ENCODE results near the gene CHAF1B.
"Not testable (repeated sequence)": the region's sequence is repeated elsewhere in the genome, so short reads cannot be mapped to it uniquely, and the experiment has no call there.

CHAF1B gene

DNA sequence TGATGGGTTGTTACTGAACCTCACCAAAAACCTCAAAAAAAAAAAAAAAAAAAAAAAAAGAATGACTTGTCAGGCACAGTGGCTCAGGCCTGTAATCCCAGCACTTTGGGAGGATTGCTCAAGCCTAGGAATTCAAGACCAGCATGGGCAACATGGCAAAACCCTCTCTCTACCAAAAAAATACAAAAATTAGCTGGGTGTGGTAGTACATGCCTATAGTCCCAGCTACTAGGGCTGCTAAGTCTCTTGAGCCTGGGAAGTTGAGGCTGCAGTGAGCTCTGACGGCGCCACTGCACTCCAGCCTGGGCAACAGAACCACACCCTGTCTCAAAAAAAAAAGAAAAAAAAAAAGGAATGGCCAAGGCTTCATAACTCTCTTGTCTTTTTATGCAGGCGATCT, 11.1 kb downstream of the CHAF1B start:
- peaks cover 4% of the 10 kb centered on the region; the same call in 1 of the 2 replicates for H3K36me3 ChIP-seq (ENCODE audit: low read length)
- H3K27ac ChIP-seq (ENCODE audit: low read depth, low read length): no peak overlapping the region
- H3K27me3 ChIP-seq (ENCODE audit: low read length): no peaks in the 10 kb centered on the region

DNA sequence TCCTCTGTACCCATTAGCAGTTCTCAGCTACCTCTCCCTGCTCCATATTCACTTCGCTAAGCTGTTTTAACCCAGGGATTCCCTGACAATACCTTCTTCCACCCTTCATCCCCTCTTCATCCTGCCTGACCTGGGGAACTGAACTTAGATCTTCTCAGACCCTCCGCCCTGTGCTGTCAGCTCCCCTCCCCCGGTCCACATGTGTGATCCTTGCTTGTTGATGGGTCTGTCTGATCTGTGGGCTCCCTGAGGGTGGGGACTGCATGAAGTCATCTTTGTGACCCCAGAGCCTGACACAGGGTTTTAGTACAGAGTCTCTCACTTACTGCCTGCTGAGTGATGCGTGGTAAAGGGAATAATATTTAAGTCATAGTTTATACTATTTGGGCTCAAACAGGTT, 11.8 kb downstream of the CHAF1B start:
- Histone ChIP-seq H3K27ac (ENCODE audit: low read depth, low read length) (no peak overlapping the region), H3K9me2 (replicated peaks; ENCODE audit: insufficient read depth, low read length) (no peaks in the 10 kb centered on the region), H3F3A (ENCODE audit: insufficient read depth) (no peaks in the 10 kb centered on the region), H3K9me3 (ENCODE audit: insufficient read depth, low read length) (no peaks in the 10 kb centered on the region), H3K79me2 (ENCODE audit: insufficient read depth, low read length) (no peaks in the 10 kb centered on the region), H4K20me1 (ENCODE audit: low read depth, low read length) (no peaks in the 10 kb centered on the region), H3K27me3 (ENCODE audit: low read length) (no peaks in the 10 kb centered on the region), H3K9ac (ENCODE audit: low read length) (no peak overlapping the region), H3K4me3 (ENCODE audit: insufficient read depth, low read length, poor library complexity, severe bottlenecking) (no peak overlapping the region), H3K4me2 (ENCODE audit: low read depth, low read length, poor library complexity, severe bottlenecking) (no peak overlapping the region), H3K36me3 (ENCODE audit: low read length) (no peaks in the 10 kb centered on the region; the same call in 1 of the 2 replicates), H2AFZ (ENCODE audit: low read depth, low read length, severe bottlenecking) (no peak overlapping the region)
- TF ChIP-seq EZH2phosphoT487 (conservative IDR thresholded peaks at IDR 0.05; ENCODE audit: low read length): no peak
- TF ChIP-seq, protein P1, sequence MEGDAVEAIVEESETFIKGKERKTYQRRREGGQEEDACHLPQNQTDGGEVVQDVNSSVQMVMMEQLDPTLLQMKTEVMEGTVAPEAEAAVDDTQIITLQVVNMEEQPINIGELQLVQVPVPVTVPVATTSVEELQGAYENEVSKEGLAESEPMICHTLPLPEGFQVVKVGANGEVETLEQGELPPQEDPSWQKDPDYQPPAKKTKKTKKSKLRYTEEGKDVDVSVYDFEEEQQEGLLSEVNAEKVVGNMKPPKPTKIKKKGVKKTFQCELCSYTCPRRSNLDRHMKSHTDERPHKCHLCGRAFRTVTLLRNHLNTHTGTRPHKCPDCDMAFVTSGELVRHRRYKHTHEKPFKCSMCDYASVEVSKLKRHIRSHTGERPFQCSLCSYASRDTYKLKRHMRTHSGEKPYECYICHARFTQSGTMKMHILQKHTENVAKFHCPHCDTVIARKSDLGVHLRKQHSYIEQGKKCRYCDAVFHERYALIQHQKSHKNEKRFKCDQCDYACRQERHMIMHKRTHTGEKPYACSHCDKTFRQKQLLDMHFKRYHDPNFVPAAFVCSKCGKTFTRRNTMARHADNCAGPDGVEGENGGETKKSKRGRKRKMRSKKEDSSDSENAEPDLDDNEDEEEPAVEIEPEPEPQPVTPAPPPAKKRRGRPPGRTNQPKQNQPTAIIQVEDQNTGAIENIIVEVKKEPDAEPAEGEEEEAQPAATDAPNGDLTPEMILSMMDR (IDR thresholded peaks at IDR 0.05; ENCODE audit: insufficient read depth, low read length, poor library complexity, severe bottlenecking): no peak

More for the DNA sequence above, 11.1 kb downstream of the CHAF1B start:
- Histone ChIP-seq H3K9ac (ENCODE audit: low read length) (no peak overlapping the region), H3K79me2 (ENCODE audit: insufficient read depth, low read length) (no peaks in the 10 kb centered on the region), H4K20me1 (ENCODE audit: low read depth, low read length) (no peaks in the 10 kb centered on the region), H2AFZ (ENCODE audit: low read depth, low read length, severe bottlenecking) (no peak overlapping the region), H3K9me3 (ENCODE audit: insufficient read depth, low read length) (no peaks in the 10 kb centered on the region), H3K9me2 (replicated peaks; ENCODE audit: insufficient read depth, low read length) (no peaks in the 10 kb centered on the region), H3K4me2 (ENCODE audit: low read depth, low read length, poor library complexity, severe bottlenecking) (no peak overlapping the region), H3K4me3 (ENCODE audit: insufficient read depth, low read length, poor library complexity, severe bottlenecking) (no peak overlapping the region), H3F3A (ENCODE audit: insufficient read depth) (no peaks in the 10 kb centered on the region)
- TF ChIP-seq, protein P1 (IDR thresholded peaks at IDR 0.05; ENCODE audit: insufficient read depth, low read length, poor library complexity, severe bottlenecking): no peak
- TF ChIP-seq EZH2phosphoT487 (conservative IDR thresholded peaks at IDR 0.05; ENCODE audit: low read length): no peak

DNA sequence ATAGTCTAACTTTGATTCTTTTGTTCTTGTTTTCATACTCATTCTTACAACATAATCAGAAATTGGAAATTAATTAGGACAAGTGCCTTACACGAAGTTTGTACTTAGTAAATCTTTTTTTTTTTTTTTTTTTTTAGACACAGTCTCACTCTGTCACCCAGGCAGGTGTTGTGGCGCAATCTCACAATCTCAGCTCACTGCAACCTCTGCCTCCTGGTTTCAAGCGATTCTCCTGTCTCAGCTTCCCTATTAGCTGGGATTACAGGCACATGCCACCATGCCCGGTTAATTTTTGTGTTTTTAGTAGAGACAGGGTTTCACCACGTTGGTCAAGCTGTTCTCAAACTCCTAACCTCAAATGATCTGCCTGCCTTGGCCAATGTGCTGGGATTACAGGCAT, 12.4 kb downstream of the CHAF1B start:
- H3K9ac ChIP-seq (ENCODE audit: low read length): no peak overlapping the region
- H3K9me3 ChIP-seq (ENCODE audit: insufficient read depth, low read length): no peaks in the 10 kb centered on the region
- H3K27ac ChIP-seq (ENCODE audit: low read depth, low read length): no peak overlapping the region
- H3K27me3 ChIP-seq (ENCODE audit: low read length): no peaks in the 10 kb centered on the region
- peaks cover under 1% of the 10 kb centered on the region; the same call in 1 of the 2 replicates for H3K36me3 ChIP-seq (ENCODE audit: low read length)
- no peak overlapping the region for H3K4me2 ChIP-seq (ENCODE audit: low read depth, low read length, poor library complexity, severe bottlenecking)
- no peaks in the 10 kb centered on the region for H3K79me2 ChIP-seq (ENCODE audit: insufficient read depth, low read length)
- H3F3A ChIP-seq (ENCODE audit: insufficient read depth): no peaks in the 10 kb centered on the region
- no peaks in the 10 kb centered on the region for H3K9me2 ChIP-seq (replicated peaks; ENCODE audit: insufficient read depth, low read length)
- no peak overlapping the region for H2AFZ ChIP-seq (ENCODE audit: low read depth, low read length, severe bottlenecking)
- no peaks in the 10 kb centered on the region for H4K20me1 ChIP-seq (ENCODE audit: low read depth, low read length)
- TF ChIP-seq, protein P1 (IDR thresholded peaks at IDR 0.05; ENCODE audit: insufficient read depth, low read length, poor library complexity, severe bottlenecking): no peak
- no peak for TF ChIP-seq EZH2phosphoT487 (conservative IDR thresholded peaks at IDR 0.05; ENCODE audit: low read length)
- H3K4me3 ChIP-seq (ENCODE audit: insufficient read depth, low read length, poor library complexity, severe bottlenecking): no peak overlapping the region

DNA sequence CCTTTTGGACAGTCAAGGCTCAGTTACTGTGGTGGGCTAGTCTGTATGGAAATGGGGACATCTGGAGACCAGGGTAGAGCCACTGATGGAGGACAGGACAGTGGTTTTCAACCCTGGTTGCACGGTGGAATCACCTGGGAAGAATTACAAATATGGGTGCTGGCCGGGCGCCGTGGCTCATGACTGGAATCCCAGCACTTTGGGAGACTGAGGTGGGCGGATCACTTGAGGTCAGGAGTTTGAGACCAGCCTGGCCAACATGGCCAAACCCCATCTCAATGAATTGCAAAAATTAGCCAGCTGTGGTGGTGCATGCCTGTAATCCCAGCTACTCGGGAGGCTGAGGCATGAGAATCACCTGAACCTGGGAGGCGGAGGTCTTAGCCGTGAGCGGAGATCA, 14.5 kb downstream of the CHAF1B start:
- not testable (repeated sequence) for H3K9me2 ChIP-seq (replicated peaks; ENCODE audit: insufficient read depth, low read length); H3F3A ChIP-seq (ENCODE audit: insufficient read depth); H3K27ac ChIP-seq (ENCODE audit: low read depth, low read length); H3K27me3 ChIP-seq (ENCODE audit: low read length); H3K36me3 ChIP-seq (ENCODE audit: low read length); H3K9me3 ChIP-seq (ENCODE audit: insufficient read depth, low read length); H2AFZ ChIP-seq (ENCODE audit: low read depth, low read length, severe bottlenecking); H3K9ac ChIP-seq (ENCODE audit: low read length); H3K4me2 ChIP-seq (ENCODE audit: low read depth, low read length, poor library complexity, severe bottlenecking); H3K4me3 ChIP-seq (ENCODE audit: insufficient read depth, low read length, poor library complexity, severe bottlenecking); H4K20me1 ChIP-seq (ENCODE audit: low read depth, low read length); H3K79me2 ChIP-seq (ENCODE audit: insufficient read depth, low read length)
